ENCODE data around the gene ULK4.
"Not testable (repeated sequence)": the region's sequence is repeated elsewhere in the genome, so short reads cannot be mapped to it uniquely, and the experiment has no call there.

ULK4 gene

DNA sequence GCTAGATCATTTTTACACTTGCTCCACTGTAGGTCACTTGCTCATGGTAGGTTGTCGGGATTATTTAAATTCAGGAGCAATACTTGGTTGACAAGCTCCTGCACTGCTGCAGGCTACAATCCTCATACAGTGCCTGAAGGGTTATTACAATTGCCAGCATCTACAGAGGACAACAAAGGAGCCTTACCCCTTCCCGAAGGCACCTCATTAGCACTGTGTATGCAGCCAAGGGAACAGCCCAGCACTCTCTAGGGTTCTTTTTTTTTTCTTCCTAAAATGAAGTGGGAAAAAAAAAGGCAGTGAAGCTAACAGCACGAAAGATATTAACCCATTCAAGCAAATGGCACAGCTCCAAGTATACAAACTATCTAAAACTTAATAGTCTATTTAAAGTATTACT is 142.7 kb downstream of the ULK4 start:
- Histone ChIP-seq H3K4me1 (ENCODE audit: insufficient read depth, low read length) (no peaks in the 10 kb centered on the region), H3K4me3 (ENCODE audit: low read depth in 1 of 2, low read length in 2 of 2) (no peak overlapping the region), H3K27ac (ENCODE audit: low read depth, low read length) (no peak overlapping the region), H3K9me3 (ENCODE audit: low read length) (no peaks in the 10 kb centered on the region), H3K9ac (ENCODE audit: low read length) (no peak overlapping the region), H3K36me3 (ENCODE audit: insufficient read depth, low read length) (no peaks in the 10 kb centered on the region), H3K27me3 (ENCODE audit: control insufficient read depth in 1 of 2, insufficient read depth in 2 of 2, low read length in 2 of 2) (no peaks in the 10 kb centered on the region)

DNA sequence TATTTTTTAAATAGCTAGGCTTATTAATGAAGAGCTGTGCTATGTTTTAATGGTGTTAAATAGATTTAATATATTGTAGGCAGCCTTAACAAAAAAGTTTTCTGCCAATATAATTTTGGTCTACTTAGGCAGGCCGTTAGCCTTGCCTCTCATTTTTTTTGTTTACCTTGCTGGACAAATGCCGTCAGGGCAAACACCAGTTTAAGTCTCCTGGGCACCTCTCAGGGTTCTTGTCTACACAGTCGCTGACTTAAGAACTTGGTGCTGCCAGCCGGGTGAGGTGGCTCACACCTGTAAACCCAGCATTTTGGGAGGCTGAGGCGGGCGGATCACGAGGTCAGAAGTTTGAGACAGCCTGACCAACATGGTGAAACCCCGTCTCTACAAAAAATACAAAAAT is 153.3 kb downstream of the ULK4 start:
- H3K27me3 ChIP-seq (ENCODE audit: control insufficient read depth in 1 of 2, insufficient read depth in 2 of 2, low read length in 2 of 2), result no peaks in the 10 kb centered on the region
- H3K4me3 ChIP-seq (ENCODE audit: low read depth in 1 of 2, low read length in 2 of 2), result no peak overlapping the region
- no peaks in the 10 kb centered on the region for H3K9me3 ChIP-seq (ENCODE audit: low read length)
- no peaks in the 10 kb centered on the region for H3K4me1 ChIP-seq (ENCODE audit: insufficient read depth, low read length)
- H3K36me3 ChIP-seq (ENCODE audit: insufficient read depth, low read length), result no peaks in the 10 kb centered on the region
- no peak overlapping the region for H3K9ac ChIP-seq (ENCODE audit: low read length)
- no peak overlapping the region for H3K27ac ChIP-seq (ENCODE audit: low read depth, low read length)

DNA sequence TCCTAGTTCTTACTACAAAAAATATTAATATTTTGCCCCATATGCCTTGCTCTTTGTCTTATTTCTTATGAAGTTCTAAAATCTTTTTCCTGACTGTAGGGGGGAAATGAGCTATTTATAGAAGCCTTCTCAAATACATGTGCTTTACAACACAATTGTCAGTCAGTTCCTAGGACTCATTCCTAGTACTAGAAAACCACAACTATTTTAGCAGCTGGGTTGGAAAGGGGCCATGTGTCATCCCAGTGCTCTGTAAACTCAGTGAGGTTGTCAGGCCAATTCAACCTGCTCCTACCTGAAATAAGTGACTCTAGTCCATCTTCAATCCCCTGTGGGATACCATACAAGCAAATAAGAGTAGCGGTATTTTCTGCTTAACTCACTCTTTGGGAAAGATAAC is 153.8 kb downstream of the ULK4 start:
- H3K4me3 ChIP-seq (ENCODE audit: low read depth in 1 of 2, low read length in 2 of 2), result no peak overlapping the region
- H3K9ac ChIP-seq (ENCODE audit: low read length), result no peak overlapping the region
- no peaks in the 10 kb centered on the region for H3K36me3 ChIP-seq (ENCODE audit: insufficient read depth, low read length)
- H3K27ac ChIP-seq (ENCODE audit: low read depth, low read length), result no peak overlapping the region
- no peaks in the 10 kb centered on the region for H3K4me1 ChIP-seq (ENCODE audit: insufficient read depth, low read length)
- no peaks in the 10 kb centered on the region for H3K9me3 ChIP-seq (ENCODE audit: low read length)
- H3K27me3 ChIP-seq (ENCODE audit: control insufficient read depth in 1 of 2, insufficient read depth in 2 of 2, low read length in 2 of 2), result no peaks in the 10 kb centered on the region

DNA sequence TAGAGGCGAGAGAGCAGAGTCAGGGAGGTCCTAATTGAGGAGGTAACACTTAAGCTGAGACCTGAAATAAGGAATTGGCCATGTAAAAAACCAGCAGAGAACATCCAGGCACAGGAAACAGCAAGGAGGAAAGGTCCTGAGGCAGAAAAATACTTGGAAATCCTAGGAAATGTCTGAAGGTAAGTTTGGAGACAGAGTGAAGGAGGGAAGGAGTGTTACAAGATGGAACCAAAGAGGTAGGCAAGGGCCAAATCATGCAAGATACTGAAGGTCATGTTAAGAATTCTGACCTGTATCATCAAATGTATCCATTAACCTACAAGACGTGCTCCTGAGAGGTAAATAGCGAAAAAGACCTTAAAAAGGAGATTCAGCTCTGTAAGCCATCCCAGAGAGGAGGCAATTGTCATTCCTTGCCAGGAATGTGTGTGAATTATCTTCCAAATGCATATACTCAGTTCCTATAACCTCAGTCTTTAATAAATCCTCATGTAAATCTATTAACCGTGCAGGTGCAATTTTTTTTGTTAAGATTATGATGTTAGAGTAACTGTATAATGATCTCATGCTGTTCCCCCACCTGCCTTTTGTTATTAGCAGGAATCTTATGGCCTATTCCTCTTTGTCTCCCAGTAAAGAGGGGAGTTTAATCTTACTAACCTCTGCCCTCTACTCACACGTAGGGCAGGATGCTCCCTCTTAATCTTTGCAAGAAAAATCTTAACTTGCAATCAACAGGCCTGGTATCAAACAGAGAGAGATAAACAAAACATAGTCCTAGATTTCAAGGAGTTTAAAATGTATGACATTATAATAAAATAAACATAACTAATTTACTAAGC is 166.9 kb downstream of the ULK4 start:
- Histone ChIP-seq H3K4me3 (ENCODE audit: low read depth in 1 of 2, low read length in 2 of 2) (no peak overlapping the region), H3K9me3 (ENCODE audit: low read length) (no peaks in the 10 kb centered on the region), H3K27ac (ENCODE audit: low read depth, low read length) (no peak overlapping the region), H3K4me1 (ENCODE audit: insufficient read depth, low read length) (no peaks in the 10 kb centered on the region), H3K36me3 (ENCODE audit: insufficient read depth, low read length) (no peaks in the 10 kb centered on the region), H3K27me3 (ENCODE audit: control insufficient read depth in 1 of 2, insufficient read depth in 2 of 2, low read length in 2 of 2) (no peaks in the 10 kb centered on the region), H3K9ac (ENCODE audit: low read length) (no peak overlapping the region)

DNA sequence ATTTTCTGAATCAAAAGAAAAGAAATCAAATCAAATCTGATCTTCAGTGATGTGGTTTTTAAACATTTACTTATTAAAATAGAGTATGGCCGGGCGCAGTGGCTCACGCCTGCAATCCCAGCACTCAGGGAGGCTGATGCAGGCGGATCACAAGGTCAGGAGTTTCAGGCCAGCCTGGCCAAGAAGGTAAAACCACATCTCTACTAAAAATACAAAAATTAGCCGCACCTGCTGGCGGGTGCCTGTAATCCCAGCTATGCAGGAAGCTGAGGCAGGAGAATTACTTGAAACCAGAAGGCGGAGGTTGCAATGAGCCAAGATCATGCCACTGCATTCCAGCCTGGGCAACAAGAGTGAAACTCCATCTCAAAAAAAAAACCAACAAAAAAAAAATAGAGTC is 169.1 kb downstream of the ULK4 start:
- Histone ChIP-seq H3K4me3 (ENCODE audit: low read depth in 1 of 2, low read length in 2 of 2) (no peak overlapping the region), H3K4me1 (ENCODE audit: insufficient read depth, low read length) (no peaks in the 10 kb centered on the region), H3K27ac (ENCODE audit: low read depth, low read length) (no peak overlapping the region), H3K9me3 (ENCODE audit: low read length) (no peaks in the 10 kb centered on the region), H3K9ac (ENCODE audit: low read length) (no peak overlapping the region), H3K36me3 (ENCODE audit: insufficient read depth, low read length) (no peaks in the 10 kb centered on the region), H3K27me3 (ENCODE audit: control insufficient read depth in 1 of 2, insufficient read depth in 2 of 2, low read length in 2 of 2) (no peaks in the 10 kb centered on the region)

DNA sequence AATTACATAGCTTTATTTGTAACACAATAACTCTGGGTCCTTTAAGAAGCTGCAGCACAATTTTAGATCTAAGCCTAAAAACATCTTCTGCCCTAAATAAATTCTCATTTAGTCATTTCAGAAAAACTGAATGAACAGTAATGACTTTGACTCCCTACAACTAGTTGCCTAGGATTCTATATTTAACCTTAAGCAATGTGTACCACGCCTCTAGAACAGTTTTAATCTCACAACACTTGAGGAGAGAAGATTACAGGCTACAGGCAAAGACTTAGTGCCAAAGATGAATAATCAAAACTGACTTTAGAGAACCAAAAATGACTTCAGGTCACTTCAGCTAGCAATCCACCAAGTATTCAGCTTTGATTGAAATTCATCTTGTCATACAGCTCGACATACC is 192.8 kb downstream of the ULK4 start:
- Histone ChIP-seq H3K36me3 (ENCODE audit: insufficient read depth, low read length) (no peaks in the 10 kb centered on the region), H3K27me3 (ENCODE audit: control insufficient read depth in 1 of 2, insufficient read depth in 2 of 2, low read length in 2 of 2) (no peaks in the 10 kb centered on the region), H3K27ac (ENCODE audit: low read depth, low read length) (no peak overlapping the region), H3K4me1 (ENCODE audit: insufficient read depth, low read length) (no peaks in the 10 kb centered on the region), H3K9ac (ENCODE audit: low read length) (no peak overlapping the region), H3K9me3 (ENCODE audit: low read length) (no peaks in the 10 kb centered on the region), H3K4me3 (ENCODE audit: low read depth in 1 of 2, low read length in 2 of 2) (no peak overlapping the region)

DNA sequence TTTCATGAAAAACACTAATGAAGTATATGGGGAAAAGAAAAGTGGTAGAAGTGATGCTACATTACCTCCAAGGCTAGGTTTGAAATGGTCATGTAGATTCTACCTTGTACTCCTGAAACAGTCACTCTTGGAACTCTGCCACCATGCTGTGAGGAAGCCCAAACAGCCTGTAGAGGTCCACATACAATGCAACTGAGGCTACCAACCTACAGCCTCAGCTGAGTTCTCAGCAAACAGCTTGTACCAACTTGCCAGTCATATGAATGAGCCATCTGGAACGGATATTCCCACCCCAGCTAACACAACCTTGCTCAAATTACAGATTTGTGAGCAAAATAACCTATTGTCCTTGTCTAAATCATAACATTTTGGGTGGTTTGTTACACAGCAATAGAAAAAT is 193.5 kb downstream of the ULK4 start:
- H3K27ac ChIP-seq (ENCODE audit: low read depth, low read length), result no peak overlapping the region
- no peak overlapping the region for H3K4me3 ChIP-seq (ENCODE audit: low read depth in 1 of 2, low read length in 2 of 2)
- no peaks in the 10 kb centered on the region for H3K27me3 ChIP-seq (ENCODE audit: control insufficient read depth in 1 of 2, insufficient read depth in 2 of 2, low read length in 2 of 2)
- no peaks in the 10 kb centered on the region for H3K9me3 ChIP-seq (ENCODE audit: low read length)
- no peaks in the 10 kb centered on the region for H3K4me1 ChIP-seq (ENCODE audit: insufficient read depth, low read length)
- H3K9ac ChIP-seq (ENCODE audit: low read length), result no peak overlapping the region
- no peaks in the 10 kb centered on the region for H3K36me3 ChIP-seq (ENCODE audit: insufficient read depth, low read length)

DNA sequence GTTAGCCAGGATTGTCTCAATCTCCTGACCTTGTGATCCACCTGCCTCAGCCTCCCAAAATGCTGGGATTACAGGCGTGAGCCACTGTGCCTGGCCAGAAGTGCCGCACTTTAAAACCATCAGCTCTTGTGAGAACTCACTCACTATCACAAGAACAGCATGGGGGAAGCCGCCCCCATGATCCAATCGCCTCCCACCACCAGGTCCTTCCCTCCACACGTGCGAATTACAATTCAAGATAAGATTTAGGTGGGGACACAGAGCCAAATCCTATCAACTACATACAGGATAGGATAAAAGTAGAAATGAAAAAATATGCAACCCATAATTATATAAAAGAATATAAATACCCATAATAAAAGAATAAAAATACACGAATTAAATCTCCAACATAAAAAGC is 199.0 kb downstream of the ULK4 start:
- H3K36me3 ChIP-seq (ENCODE audit: insufficient read depth, low read length); H3K27me3 ChIP-seq (ENCODE audit: control insufficient read depth in 1 of 2, insufficient read depth in 2 of 2, low read length in 2 of 2); H3K4me1 ChIP-seq (ENCODE audit: insufficient read depth, low read length); H3K9me3 ChIP-seq (ENCODE audit: low read length); H3K27ac ChIP-seq (ENCODE audit: low read depth, low read length); H3K4me3 ChIP-seq (ENCODE audit: low read depth in 1 of 2, low read length in 2 of 2); H3K9ac ChIP-seq (ENCODE audit: low read length): not testable (repeated sequence)

DNA sequence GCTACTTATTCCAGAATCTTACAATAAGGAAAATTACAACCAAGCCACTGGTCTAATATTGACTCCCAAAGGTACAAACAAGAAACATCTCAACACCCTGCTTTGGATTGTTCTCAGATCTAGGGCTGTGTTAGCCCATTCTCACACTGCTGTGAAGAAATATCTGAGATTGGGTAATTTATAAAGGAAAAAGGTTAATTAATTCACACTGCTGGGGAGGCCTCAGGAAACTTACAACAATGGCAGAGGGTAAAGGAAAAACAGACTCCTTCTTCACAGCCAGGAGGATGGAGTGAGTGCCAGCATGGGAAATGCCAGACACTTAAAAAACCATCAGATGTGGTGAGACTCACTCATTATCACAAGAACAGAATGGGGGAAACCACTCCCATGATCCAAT is 208.3 kb downstream of the ULK4 start:
- Histone ChIP-seq H3K27ac (ENCODE audit: low read depth, low read length) (no peak overlapping the region), H3K9me3 (ENCODE audit: low read length) (no peaks in the 10 kb centered on the region), H3K4me1 (ENCODE audit: insufficient read depth, low read length) (no peaks in the 10 kb centered on the region), H3K9ac (ENCODE audit: low read length) (no peak overlapping the region), H3K4me3 (ENCODE audit: low read depth in 1 of 2, low read length in 2 of 2) (no peak overlapping the region), H3K36me3 (ENCODE audit: insufficient read depth, low read length) (no peaks in the 10 kb centered on the region), H3K27me3 (ENCODE audit: control insufficient read depth in 1 of 2, insufficient read depth in 2 of 2, low read length in 2 of 2) (no peaks in the 10 kb centered on the region)

DNA sequence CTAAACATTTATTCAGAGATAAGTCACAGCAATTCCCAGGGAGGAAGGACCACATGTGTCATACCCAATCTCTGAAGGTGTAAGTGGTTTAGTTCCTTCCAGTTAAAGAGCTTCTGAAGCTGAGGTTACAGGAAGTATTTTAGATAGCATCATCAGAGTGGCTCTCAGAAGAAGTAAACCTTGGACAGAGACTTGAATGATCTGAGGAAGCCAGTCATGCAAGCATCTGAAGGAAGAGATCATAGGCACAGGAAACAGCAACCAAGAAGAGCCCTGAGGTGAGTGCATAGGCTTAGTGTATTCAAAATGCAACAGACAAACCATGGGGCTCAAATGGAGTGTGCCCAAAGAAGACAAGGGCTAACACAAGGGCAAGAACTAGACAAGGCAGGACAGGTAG is 210.3 kb downstream of the ULK4 start:
- Histone ChIP-seq H3K27me3 (ENCODE audit: control insufficient read depth in 1 of 2, insufficient read depth in 2 of 2, low read length in 2 of 2) (no peaks in the 10 kb centered on the region), H3K9ac (ENCODE audit: low read length) (no peak overlapping the region), H3K36me3 (ENCODE audit: insufficient read depth, low read length) (no peaks in the 10 kb centered on the region), H3K9me3 (ENCODE audit: low read length) (no peaks in the 10 kb centered on the region), H3K4me1 (ENCODE audit: insufficient read depth, low read length) (no peaks in the 10 kb centered on the region), H3K27ac (ENCODE audit: low read depth, low read length) (no peak overlapping the region), H3K4me3 (ENCODE audit: low read depth in 1 of 2, low read length in 2 of 2) (no peak overlapping the region)

DNA sequence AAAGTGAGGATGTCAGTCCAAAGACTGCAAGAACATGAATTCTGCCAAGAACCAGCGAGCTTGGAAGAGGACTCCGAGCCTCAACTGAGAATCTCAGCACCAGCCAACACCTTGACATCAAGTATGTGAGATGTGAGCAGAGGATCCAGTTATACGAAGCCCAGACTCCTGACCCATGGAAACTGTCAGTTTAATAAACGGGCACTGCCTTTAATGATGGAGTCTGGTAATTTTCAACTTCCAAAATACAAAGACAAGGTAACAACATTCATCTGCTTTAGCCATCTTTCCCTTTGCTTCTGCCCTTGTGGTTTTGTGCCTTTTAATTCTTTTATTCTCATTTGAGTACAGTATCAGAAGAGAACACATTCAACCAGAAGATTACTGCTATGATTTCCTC is 211.9 kb downstream of the ULK4 start:
- H3K27me3 ChIP-seq (ENCODE audit: control insufficient read depth in 1 of 2, insufficient read depth in 2 of 2, low read length in 2 of 2), result no peaks in the 10 kb centered on the region
- H3K9me3 ChIP-seq (ENCODE audit: low read length), result no peaks in the 10 kb centered on the region
- H3K36me3 ChIP-seq (ENCODE audit: insufficient read depth, low read length), result no peaks in the 10 kb centered on the region
- H3K4me1 ChIP-seq (ENCODE audit: insufficient read depth, low read length), result no peaks in the 10 kb centered on the region
- no peak overlapping the region for H3K4me3 ChIP-seq (ENCODE audit: low read depth in 1 of 2, low read length in 2 of 2)
- H3K27ac ChIP-seq (ENCODE audit: low read depth, low read length), result no peak overlapping the region
- no peak overlapping the region for H3K9ac ChIP-seq (ENCODE audit: low read length)

DNA sequence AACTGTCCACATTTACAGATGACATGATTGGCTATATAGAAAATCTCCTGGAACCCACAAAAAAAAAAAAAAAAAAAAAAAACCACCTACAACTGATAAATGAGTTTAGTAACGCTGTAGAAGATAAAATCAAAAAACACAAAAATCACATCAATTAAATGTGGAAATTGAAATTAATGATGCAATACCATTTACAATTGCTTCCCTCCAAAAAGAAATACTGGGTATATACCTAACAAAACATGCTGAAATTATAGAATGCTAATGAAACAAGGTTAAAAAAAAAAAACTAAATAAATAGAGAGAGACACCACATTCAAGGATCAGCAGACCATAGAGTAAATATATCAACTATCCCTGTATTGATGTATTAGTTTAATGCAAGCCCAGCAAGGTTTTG is 215.7 kb downstream of the ULK4 start:
- no peak overlapping the region for H3K4me3 ChIP-seq (ENCODE audit: low read depth in 1 of 2, low read length in 2 of 2)
- H3K9ac ChIP-seq (ENCODE audit: low read length), result no peak overlapping the region
- H3K27me3 ChIP-seq (ENCODE audit: control insufficient read depth in 1 of 2, insufficient read depth in 2 of 2, low read length in 2 of 2), result no peaks in the 10 kb centered on the region
- H3K9me3 ChIP-seq (ENCODE audit: low read length), result no peaks in the 10 kb centered on the region
- H3K4me1 ChIP-seq (ENCODE audit: insufficient read depth, low read length), result no peaks in the 10 kb centered on the region
- no peak overlapping the region for H3K27ac ChIP-seq (ENCODE audit: low read depth, low read length)
- no peaks in the 10 kb centered on the region for H3K36me3 ChIP-seq (ENCODE audit: insufficient read depth, low read length)
